ENCODE data around the gene ACOT8.
"Not testable (repeated sequence)": the region's sequence is repeated elsewhere in the genome, so short reads cannot be mapped to it uniquely, and the experiment has no call there.

Gene ACOT8

DNA sequence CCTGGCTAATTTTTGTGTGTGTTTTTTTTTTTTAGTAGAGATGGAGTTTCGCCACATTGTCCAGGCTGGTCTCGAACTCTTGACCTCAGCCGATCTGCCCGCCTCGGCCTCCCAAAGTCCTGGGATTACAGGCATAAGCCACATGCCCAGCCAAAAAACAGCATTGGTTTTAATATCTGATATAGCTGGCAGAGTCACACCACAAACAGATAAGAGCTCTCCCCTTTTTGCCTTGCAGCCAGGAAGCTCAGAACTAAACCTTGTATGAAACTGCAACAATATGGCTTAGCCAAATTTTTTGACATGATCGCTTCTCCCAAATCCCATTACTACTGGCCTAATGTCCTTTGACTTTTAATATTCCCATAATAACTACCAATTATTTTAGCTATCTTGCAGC, 4.9 kb downstream of the ACOT8 start:
- DNase-seq (ENCODE audit: low spot score): no peak

- DNase-seq (ENCODE audit: low spot score): no peak
Measured at GRCh38 chr20:45851501-45851900, 5.7 kb downstream of the ACOT8 start.

- DNase-seq (ENCODE audit: low spot score): no peak
Measured at GRCh38 chr20:45850926-45851325, 6.3 kb downstream of the ACOT8 start.

GRCh38 chr20:45850238-45850637, 7.0 kb downstream of the ACOT8 start:
- DNase-seq (ENCODE audit: low spot score): no peak

DNA sequence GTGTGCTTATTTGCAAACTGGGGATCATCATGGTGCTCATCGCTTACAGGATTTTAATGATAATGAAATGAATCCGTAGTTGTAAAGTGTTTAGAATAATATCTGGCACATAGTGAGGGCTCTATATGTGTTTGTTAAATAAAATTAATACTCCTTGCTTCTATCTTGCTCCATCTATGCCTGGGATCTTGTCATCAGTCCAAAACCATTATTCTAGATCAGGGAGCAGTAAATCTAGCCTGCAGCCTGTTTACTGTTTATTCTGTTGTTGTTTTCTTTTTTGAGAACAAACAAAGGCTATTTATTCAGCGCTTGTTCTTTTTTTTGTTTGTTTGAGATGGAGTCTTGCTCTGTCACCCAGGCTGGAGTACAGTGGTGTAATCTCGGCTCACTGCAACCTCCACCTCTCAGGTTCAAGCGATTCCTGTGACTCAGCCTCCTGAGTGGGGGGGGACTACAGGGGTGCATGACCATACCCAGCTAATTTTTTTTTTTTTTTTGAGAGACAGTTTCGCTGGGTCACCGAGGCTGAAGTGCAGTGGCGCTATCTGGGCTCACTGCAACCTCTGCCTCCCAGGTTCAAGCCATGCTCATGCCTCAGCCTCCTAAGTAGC, 8.1 kb downstream of the ACOT8 start:
- DNase-seq (ENCODE audit: low spot score): no peak

DNA sequence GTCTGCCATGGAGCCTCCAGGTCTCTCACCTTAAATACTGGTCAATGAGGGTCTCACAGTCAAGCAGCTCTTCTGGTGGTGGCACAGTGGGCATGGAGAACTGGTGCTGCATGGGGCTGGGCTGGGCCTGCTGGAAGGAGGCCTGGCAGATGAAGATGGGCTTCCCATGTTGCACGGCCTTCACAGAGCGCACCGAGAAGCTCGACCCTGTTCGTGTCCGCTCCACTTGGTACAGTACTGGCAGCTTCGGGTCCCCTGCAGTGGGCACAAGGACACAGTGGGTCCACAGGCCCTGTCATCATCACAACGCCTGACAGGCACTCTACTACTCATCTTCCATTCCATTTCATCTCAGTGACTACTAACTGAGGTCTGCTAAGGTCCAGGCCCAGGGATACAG, 8.8 kb downstream of the ACOT8 start:
- DNase-seq (ENCODE audit: low spot score): no peak

DNA sequence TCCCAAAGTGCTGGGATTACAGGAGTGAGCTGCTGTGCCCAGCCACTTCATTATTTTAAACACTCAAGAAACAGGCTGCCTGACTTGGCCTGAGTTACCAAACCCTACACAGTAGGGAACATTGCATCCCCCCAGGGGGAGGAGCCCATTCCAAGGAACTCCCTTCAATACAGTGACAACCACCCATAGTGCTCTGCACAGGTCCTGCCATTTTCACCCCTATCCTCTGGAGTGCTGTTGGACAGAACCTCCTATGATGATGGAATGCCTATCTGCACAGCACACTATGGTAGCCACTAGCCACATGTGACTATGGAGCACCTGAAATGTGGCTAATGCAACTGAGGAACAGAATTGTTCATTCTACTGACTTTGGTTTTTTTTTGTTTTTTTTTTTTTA, 11.7 kb downstream of the ACOT8 start:
- DNase-seq (ENCODE audit: low spot score): no peak

DNA sequence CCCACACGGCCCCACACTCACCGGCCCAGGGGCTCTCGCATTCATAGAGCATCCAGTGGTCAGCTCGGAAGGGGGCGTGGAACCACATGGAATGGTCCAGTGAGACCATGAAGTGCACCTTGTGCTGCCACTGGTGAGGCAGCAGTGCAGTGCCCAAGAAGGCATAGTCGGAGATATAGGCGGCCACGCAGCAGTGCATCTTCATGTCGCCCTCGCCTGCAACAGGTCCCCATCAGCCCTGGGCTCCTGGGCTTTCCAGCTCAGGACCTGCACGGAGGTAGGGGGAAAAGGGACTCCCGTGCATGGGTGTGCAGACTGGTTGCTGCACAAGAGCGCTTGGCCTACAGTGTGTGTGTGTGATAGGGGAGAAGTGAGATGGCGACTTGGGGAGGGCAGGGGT, 13.7 kb downstream of the ACOT8 start:
- DNase-seq (ENCODE audit: low spot score): no peak

GRCh38 chr20:45842169-45842812, 14.9 kb downstream of the ACOT8 start:
- no peak for DNase-seq (ENCODE audit: low spot score)

DNA sequence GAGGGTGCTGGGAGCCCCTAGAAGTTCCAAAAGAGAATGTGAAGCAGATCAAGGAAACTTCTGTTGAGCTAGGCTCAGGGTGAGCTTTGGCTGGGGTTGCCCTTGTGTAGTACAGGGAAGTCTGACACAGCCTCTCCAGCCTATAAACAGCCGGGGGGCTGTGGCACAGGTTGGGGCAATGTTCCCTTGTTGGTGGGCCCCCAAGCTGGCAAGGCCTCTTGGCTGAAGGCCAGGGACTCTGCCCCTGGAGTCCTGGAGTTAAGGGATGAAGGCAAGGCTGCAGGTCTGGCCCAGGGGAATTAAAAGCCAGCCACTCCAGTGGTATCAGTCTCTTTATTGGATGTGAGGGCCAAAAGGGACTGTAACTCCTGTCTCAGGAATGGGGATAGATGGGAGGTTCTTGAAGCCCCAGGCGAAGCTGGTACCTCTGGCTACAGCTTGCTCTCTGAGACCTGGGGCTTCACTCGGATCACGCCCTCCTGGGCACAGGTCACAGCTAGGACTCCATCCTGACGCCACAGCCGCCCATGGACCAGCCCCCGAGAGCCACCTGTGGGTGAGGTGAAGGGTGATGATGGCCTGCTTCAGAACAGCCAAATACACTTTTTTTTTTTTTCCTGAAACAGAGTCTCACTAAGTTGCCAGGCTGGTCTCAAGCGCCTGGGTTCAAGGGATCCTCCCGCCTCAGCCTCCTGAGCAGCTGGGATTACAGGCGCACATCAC, 15.6 kb downstream of the ACOT8 start:
- no peak for DNase-seq (ENCODE audit: low spot score)

DNA sequence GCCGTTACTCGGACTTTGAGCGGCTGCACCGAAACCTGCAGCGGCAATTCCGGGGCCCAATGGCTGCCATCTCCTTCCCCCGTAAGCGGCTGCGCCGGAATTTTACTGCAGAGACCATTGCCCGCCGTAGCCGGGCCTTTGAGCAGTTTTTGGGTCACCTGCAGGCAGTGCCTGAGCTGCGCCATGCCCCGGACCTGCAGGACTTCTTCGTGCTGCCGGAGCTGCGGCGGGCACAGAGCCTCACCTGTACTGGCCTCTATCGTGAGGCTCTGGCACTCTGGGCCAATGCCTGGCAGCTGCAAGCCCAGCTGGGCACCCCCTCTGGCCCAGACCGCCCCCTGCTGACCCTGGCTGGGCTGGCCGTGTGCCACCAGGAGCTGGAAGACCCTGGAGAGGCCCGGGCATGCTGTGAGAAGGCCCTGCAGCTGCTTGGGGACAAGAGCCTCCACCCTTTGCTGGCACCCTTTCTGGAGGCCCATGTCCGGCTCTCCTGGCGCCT, 16.4 kb downstream of the ACOT8 start:
- no peak for DNase-seq (ENCODE audit: low spot score)

DNA sequence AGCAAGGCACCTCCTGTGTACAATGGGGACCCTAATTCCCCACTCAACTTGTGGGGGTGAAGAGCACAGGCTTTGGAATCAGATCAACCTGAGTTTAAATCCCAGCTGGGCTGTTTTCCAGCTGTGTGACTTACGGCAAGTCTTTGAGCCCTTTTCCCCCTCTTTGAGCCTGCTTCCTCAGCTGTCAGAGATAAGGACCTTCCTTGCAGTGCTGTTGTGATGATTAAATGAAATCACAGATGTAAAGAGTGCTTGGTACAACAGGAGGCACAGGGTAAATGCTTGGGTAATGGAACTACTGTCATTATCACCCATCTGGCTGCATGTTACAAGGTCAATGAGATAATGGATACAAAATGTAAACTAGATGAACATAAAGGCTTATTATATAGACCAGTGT, 20.4 kb downstream of the ACOT8 start:
- no peak for DNase-seq (ENCODE audit: low spot score)

DNA sequence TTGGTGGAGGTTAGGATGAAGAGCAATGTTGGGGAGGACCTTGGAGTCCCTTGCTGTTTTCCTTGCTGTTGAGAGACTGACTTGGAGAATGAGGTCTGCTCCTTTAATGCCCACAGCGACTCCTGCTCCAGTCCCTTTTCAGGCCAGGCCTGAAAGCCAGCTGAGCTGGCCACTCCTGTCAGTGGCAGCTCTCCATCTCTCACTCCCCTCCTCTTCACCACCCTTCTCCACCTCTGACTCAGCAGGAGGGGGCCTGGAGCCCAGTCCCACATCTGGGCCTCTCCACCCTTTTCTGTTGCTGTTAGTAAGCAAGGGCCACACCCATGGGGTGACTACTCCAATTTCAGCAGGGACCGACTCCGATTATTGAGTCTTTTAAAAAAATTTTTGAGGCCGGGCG, 21.4 kb downstream of the ACOT8 start:
- no peak for DNase-seq (ENCODE audit: low spot score)

- DNase-seq (ENCODE audit: low spot score): no peak
Measured at GRCh38 chr20:45835329-45835765, 21.8 kb downstream of the ACOT8 start.

- no peak for DNase-seq (ENCODE audit: low spot score)
Measured at GRCh38 chr20:45834797-45835161, 22.4 kb downstream of the ACOT8 start.

DNA sequence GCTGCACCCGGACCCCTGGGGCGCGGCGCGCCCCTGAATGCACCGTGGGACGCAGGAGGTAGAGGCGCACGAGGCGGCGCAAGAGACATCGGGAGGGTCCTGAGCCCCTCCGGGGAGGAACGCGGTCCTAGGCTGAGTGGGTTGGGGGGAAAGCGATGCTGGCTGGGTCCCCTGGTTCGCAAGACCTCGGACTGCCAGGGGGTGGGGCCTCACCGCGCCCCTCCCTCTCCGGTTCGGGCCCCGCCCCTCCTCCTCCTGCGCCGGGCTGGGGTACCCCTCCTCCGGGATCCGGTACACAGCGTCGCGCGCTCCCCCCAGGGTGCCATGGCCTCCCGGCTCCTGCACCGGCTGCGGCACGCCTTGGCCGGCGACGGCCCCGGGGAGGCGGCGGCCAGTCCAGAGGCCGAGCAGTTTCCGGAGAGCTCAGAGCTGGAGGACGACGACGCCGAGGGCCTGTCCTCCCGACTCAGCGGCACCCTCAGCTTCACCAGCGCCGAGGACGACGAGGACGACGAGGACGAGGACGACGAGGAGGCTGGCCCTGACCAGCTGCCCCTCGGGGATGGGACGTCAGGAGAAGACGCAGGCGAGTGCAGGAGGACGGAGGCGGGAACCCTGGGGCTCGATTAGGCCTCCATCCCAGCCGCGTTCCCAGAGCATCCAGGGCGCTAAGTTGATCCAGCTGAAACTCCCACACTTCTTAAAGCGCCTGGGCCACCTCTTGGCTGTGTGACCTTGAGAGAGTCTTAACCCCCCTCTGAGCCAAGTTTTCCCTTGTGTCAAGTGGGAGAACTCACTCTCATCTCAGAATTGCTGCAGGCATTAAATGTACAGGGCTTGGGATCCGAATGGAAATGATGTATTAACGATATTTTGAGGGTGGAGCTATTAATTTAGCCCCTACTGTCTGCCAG, 23.1 kb downstream of the ACOT8 start:
- DNase-seq (ENCODE audit: low spot score): peak; percentile 50

DNA sequence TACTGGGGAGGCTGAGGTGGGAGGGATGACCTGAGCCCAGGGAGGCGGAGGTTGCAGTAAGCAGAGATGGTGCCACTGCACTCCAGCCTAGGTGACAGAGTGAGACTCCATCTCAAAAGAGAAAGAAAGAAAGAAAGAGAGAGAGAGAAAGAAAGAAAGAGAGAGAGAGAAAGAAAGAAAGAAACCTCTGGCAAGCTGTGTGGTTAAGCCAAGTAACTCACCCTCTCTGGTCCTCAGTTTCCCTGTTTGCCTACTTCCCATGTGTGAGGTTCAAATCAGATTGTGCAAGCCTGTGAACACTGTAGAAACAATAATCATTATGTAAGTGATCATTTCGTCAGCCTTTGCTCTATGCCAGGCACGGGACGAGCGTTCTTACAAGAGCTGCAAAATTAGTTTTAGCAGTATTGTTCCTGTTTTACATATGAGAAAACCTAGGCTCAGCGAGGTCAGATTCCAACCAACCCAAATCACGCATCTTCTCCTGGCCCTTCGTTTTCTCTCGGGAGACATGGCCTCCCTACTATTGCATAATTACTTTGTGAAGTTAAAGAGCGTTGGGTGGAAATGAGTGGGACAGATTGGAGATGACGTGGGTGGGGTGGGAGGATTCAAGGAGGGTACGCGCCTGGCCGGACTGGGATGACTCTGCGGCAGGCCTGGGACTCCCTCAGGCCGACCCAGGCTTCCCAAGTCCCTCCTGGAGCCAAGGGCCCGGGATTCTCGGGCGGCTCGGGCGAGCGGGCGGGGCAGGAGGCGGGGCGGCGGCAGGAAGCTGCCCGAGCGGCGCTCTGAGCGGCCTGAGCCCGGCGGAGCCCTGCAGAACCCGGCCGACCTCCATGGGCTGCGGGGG, 23.9 kb downstream of the ACOT8 start, which contains the start of gene SNX21:
Gene SNX21 (plus strand): TSS at position 770 of the 853 bp plus-strand sequence. CDS start 121 bp downstream, outside the sequence.
- peak; percentile 78 for DNase-seq (ENCODE audit: low spot score)

DNA sequence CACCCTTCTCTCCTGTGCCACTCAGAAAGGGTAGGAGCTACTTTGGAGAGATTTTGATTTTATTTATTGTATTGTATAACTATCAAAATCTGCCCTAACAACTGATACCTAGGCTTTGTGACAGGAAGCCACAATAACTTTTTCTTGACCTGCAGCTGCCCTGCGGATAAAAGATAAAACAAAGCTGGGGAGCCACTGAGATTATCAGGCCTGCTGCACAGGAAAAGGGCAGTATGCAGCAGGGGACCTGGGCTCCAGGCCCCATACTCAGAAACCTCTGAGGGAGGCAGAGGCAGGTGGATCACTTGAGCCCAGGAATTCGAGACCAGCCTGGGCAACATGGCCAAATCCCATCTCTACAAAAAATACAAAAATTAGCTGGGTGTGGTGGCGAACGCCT, 24.6 kb downstream of the ACOT8 start:
- DNase-seq (ENCODE audit: low spot score): no peak

- DNase-seq (ENCODE audit: low spot score): not testable (repeated sequence)
Measured at GRCh38 chr20:45829673-45830106, 27.5 kb downstream of the ACOT8 start.

- DNase-seq (ENCODE audit: low spot score): no peak
Measured at GRCh38 chr20:45828589-45828988, 28.6 kb downstream of the ACOT8 start.

GRCh38 chr20:45827712-45828111, 29.5 kb downstream of the ACOT8 start:
- no peak for DNase-seq (ENCODE audit: low spot score)

Measured in SW480 (cell line).